PFSK-1 (cell line): ENCODE results near the gene DNAH9.

ENCODE experiments used
- FOXP2 ChIP-seq: optimal IDR thresholded peaks from 2 replicates; pipeline ENCODE3; 2011; ENCODE audit warnings: borderline replicate concordance, control low read depth, inconsistent platforms; ENCODE audit not compliant: insufficient read depth; ENCODE audit errors: extremely low read length, extremely low read depth
- POLR2AphosphoS5 ChIP-seq: IDR thresholded peaks from 2 replicates; pipeline ENCODE4 v1.6.1; 2012; ENCODE audit warnings: low read depth, mild to moderate bottlenecking, control low read depth, low read length, moderate library complexity
- SIN3A ChIP-seq: IDR thresholded peaks from 2 replicates; pipeline ENCODE4 v1.6.1; 2012; ENCODE audit warnings: mild to moderate bottlenecking, low read length, moderate library complexity, borderline replicate concordance; ENCODE audit not compliant: insufficient read depth
- TAF1 ChIP-seq: IDR thresholded peaks from 2 replicates; pipeline ENCODE4 v1.6.1; 2012; ENCODE audit warnings: low read length, control low read depth, borderline replicate concordance; ENCODE audit not compliant: insufficient read depth
- TF ChIP-seq, protein P1 (sequence below), 2 experiments: IDR thresholded peaks; 2 replicates each; pipeline versions ENCODE4 v1.6.1 to v1.8.0; 2011 to 2012; ENCODE audit warnings: low read depth in 2 of 2, low read length in 2 of 2, control low read depth in 1 of 2, inconsistent platforms in 1 of 2, mild to moderate bottlenecking in 1 of 2, moderate library complexity in 1 of 2; ENCODE audit not compliant: insufficient read depth in 1 of 2

The DNAH9 gene

DNA sequence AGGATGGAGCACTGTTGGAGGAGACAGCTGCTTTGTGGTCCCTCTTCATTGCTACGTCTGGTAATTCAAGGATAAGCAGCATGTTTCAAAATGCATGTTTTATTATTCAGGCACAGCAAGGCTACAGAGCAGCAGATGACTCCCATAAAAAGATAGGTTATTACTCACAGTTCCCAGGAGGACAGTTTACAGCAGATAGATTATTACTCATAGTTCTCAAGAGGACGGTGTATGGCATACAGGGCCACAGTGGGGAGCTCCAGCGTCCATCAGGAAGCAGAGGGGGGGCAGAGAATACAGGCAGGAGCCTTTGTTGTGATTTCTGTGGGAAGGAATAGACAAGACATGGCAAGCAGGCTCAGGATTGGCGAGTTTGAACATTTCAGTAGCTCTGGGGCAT lies 72.9 kb downstream of the DNAH9 start:
- TF ChIP-seq, protein P1, sequence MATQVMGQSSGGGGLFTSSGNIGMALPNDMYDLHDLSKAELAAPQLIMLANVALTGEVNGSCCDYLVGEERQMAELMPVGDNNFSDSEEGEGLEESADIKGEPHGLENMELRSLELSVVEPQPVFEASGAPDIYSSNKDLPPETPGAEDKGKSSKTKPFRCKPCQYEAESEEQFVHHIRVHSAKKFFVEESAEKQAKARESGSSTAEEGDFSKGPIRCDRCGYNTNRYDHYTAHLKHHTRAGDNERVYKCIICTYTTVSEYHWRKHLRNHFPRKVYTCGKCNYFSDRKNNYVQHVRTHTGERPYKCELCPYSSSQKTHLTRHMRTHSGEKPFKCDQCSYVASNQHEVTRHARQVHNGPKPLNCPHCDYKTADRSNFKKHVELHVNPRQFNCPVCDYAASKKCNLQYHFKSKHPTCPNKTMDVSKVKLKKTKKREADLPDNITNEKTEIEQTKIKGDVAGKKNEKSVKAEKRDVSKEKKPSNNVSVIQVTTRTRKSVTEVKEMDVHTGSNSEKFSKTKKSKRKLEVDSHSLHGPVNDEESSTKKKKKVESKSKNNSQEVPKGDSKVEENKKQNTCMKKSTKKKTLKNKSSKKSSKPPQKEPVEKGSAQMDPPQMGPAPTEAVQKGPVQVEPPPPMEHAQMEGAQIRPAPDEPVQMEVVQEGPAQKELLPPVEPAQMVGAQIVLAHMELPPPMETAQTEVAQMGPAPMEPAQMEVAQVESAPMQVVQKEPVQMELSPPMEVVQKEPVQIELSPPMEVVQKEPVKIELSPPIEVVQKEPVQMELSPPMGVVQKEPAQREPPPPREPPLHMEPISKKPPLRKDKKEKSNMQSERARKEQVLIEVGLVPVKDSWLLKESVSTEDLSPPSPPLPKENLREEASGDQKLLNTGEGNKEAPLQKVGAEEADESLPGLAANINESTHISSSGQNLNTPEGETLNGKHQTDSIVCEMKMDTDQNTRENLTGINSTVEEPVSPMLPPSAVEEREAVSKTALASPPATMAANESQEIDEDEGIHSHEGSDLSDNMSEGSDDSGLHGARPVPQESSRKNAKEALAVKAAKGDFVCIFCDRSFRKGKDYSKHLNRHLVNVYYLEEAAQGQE (IDR thresholded peaks at IDR 0.05; ENCODE audit: insufficient read depth in 1 of 2, low read depth in 2 of 2, low read length in 2 of 2) = no peak
- no peak for TF ChIP-seq POLR2AphosphoS5
- TF ChIP-seq TAF1 = no peak
- no peak for TF ChIP-seq FOXP2
- no peak for TF ChIP-seq SIN3A

DNA sequence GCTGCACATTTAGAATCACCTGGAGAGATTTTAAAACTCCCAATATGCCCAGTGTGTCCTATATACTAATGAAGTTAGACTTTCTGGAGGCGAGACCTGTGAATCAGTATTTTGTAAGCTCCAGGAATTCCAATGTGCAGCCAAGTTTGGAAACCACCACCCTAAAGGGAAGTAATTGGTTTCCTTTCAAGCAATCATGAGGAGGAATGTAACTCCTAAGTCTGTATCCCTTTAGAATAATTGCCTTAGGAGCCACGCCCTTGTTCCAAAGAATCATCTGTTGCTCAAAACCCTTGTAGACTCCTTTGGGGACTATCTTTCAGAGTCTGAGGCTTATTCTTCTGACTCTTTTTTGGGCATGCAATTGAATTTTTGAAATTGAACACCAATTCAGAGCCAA lies 84.4 kb downstream of the DNAH9 start:
- TF ChIP-seq, protein P1 (IDR thresholded peaks at IDR 0.05; ENCODE audit: insufficient read depth in 1 of 2, low read depth in 2 of 2, low read length in 2 of 2) = no peak
- TF ChIP-seq POLR2AphosphoS5 = no peak
- TF ChIP-seq SIN3A = no peak
- TF ChIP-seq TAF1 = no peak
- no peak for TF ChIP-seq FOXP2

DNA sequence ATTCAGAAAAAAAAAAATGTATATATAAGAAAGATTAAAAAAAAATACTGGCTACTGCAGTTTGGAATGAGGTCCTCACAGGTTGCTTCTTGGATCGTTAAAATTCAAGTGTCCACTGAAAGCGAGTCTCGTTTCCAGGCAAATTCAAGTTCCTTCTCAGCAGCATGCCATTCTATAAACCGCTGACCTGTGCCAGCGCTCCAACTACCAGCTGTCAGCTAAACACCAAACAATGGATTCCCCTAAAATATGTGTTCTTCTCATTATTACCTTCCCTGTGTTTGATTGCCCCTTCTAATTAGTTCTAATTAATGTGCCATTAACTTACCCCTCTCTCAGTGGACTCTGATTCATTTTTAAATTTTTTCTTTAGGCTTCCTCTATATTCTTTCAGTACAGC lies 92.4 kb downstream of the DNAH9 start:
- TF ChIP-seq TAF1 (no peak), POLR2AphosphoS5 (no peak), FOXP2 (no peak), SIN3A (no peak)
- TF ChIP-seq, protein P1 (IDR thresholded peaks at IDR 0.05; ENCODE audit: insufficient read depth in 1 of 2, low read depth in 2 of 2, low read length in 2 of 2) = no peak

DNA sequence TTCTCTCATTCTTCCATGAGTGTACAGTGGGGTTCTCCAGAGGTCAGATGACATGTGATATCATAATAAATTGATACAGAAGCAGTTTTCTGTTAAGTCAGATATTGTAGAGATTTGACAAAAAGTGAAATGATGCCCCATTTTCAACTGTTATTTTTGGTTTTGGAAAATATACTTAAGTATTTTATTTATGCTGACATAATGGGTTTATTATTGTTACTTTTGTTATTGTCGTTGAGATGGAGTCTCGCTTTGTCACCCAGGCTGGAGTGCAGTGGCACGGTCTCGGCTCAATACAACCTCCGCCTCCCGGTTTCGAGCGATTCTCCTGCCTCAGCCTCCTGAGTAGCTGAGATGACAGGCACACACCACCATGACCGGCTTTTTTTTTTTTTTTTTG lies 94.4 kb downstream of the DNAH9 start:
- TF ChIP-seq TAF1 (no peak), FOXP2 (no peak), SIN3A (no peak), POLR2AphosphoS5 (no peak)
- TF ChIP-seq, protein P1 (IDR thresholded peaks at IDR 0.05; ENCODE audit: insufficient read depth in 1 of 2, low read depth in 2 of 2, low read length in 2 of 2) = no peak

DNA sequence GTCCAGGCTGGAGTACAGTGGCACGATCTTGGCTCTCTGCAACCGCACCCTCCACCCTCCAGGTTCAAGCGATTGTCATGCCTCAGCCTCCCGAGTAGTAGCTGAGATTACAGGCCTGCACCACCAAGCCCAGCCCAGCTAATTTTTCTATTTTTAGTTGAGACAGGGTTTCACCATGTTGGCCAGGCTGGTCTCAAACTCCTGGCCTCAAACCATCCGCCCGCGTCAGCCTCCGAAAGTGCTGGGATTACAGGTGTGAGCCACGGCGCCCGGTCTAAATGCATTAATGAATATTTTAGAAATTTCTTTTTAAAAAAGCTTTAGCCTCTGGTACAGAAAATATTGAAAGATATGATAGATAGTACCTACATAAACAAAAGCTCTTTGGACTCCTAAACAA lies 95.0 kb downstream of the DNAH9 start:
- TF ChIP-seq SIN3A (no peak), TAF1 (no peak), FOXP2 (no peak), POLR2AphosphoS5 (no peak)
- TF ChIP-seq, protein P1 (IDR thresholded peaks at IDR 0.05; ENCODE audit: insufficient read depth in 1 of 2, low read depth in 2 of 2, low read length in 2 of 2) = no peak
